Gastrocnemius medialis (tissue), 4 donors: ENCODE measurements around the gene TP63.

Source experiments
- CTCF ChIP-seq, 5 experiments: fragments of 450-650 bp in 3 of 5; fragments of 200-600 bp in 2 of 5; sonication (generic) in 2 of 5; IDR thresholded peaks in 4 of 5; conservative IDR thresholded peaks in 1 of 5; 1 replicate in 4 of 5; 2 replicates in 1 of 5; pipeline ENCODE4 v1.5.1; 2016 to 2019; ENCODE audit warnings: antibody characterized with exemption in 5 of 5, mild to moderate bottlenecking in 3 of 5, moderate library complexity in 3 of 5
- POLR2A ChIP-seq, 2 donors: fragments of 450-650 bp; IDR thresholded peaks; one replicate each; pipeline ENCODE4 v1.6.1; 2017; ENCODE audit warnings: antibody characterized with exemption in 2 of 2, mild to moderate bottlenecking in 2 of 2, moderate library complexity in 2 of 2

GRCh38 chr3:189860296-189860695, 229.1 kb downstream of the TP63 start:
- no peak for TF ChIP-seq CTCF (IDR thresholded peaks at IDR 0.05 in 4 of 5, conservative IDR thresholded peaks at IDR 0.05 in 1 of 5)
- no peak for TF ChIP-seq POLR2A (IDR thresholded peaks at IDR 0.05)
